ENCODE data around the gene RTN4IP1.

RTN4IP1 gene

GRCh38 chr6:106579281-106579680 lies 50.0 kb downstream of the RTN4IP1 start:
- Histone ChIP-seq H3K27me3 (ENCODE audit: insufficient read depth, insufficient read length) (no peaks in the 10 kb centered on the region), H3K4me1 (ENCODE audit: insufficient read depth, insufficient read length) (peaks cover 2% of the 10 kb centered on the region), H3K4me3 (ENCODE audit: insufficient read length, low read depth) (no peak overlapping the region), H3K9me3 (ENCODE audit: insufficient read depth, low read length) (no peaks in the 10 kb centered on the region), H3K36me3 (ENCODE audit: insufficient read depth, insufficient read length, low read length) (peaks cover 20% of the 10 kb centered on the region), H3K9ac (ENCODE audit: insufficient read length, low read depth) (no peak overlapping the region)
- no peak for TF ChIP-seq ZNF274 (IDR thresholded peaks at IDR 0.05; ENCODE audit: low read depth, low read length)
- TF ChIP-seq YY1 (IDR thresholded peaks at IDR 0.05; ENCODE audit: insufficient read depth, insufficient read length), result no peak
- no peak for TF ChIP-seq SUZ12 (IDR thresholded peaks at IDR 0.05; ENCODE audit: extremely low read depth, insufficient read depth, insufficient read length)
- no peak for DNase-seq (ENCODE audit: low read depth, low spot score)

- Histone ChIP-seq H3K36me3 (ENCODE audit: insufficient read depth, insufficient read length, low read length) (peaks cover 24% of the 10 kb centered on the region), H3K4me3 (ENCODE audit: insufficient read length, low read depth) (no peak overlapping the region), H3K4me1 (ENCODE audit: insufficient read depth, insufficient read length) (peaks cover 2% of the 10 kb centered on the region), H3K27me3 (ENCODE audit: insufficient read depth, insufficient read length) (no peaks in the 10 kb centered on the region), H3K9me3 (ENCODE audit: insufficient read depth, low read length) (no peaks in the 10 kb centered on the region), H3K9ac (ENCODE audit: insufficient read length, low read depth) (no peak overlapping the region)
- no peak for TF ChIP-seq SUZ12 (IDR thresholded peaks at IDR 0.05; ENCODE audit: extremely low read depth, insufficient read depth, insufficient read length)
- no peak for TF ChIP-seq YY1 (IDR thresholded peaks at IDR 0.05; ENCODE audit: insufficient read depth, insufficient read length)
- TF ChIP-seq ZNF274 (IDR thresholded peaks at IDR 0.05; ENCODE audit: low read depth, low read length), result no peak
- no peak for DNase-seq (ENCODE audit: low read depth, low spot score)
Observed at GRCh38 chr6:106574741-106575458, 54.4 kb downstream of the RTN4IP1 start.

GRCh38 chr6:106572875-106573585 lies 56.3 kb downstream of the RTN4IP1 start:
- Histone ChIP-seq H3K27me3 (ENCODE audit: insufficient read depth, insufficient read length) (no peaks in the 10 kb centered on the region), H3K4me1 (ENCODE audit: insufficient read depth, insufficient read length) (peaks cover 2% of the 10 kb centered on the region), H3K9ac (ENCODE audit: insufficient read length, low read depth) (no peak overlapping the region), H3K4me3 (ENCODE audit: insufficient read length, low read depth) (no peak overlapping the region), H3K9me3 (ENCODE audit: insufficient read depth, low read length) (no peaks in the 10 kb centered on the region), H3K36me3 (ENCODE audit: insufficient read depth, insufficient read length, low read length) (peaks cover 24% of the 10 kb centered on the region)
- TF ChIP-seq ZNF274 (IDR thresholded peaks at IDR 0.05; ENCODE audit: low read depth, low read length), result no peak
- TF ChIP-seq SUZ12 (IDR thresholded peaks at IDR 0.05; ENCODE audit: extremely low read depth, insufficient read depth, insufficient read length), result no peak
- TF ChIP-seq YY1 (IDR thresholded peaks at IDR 0.05; ENCODE audit: insufficient read depth, insufficient read length), result no peak
- no peak for DNase-seq (ENCODE audit: low read depth, low spot score)

GRCh38 chr6:106572436-106572835 lies 56.9 kb downstream of the RTN4IP1 start:
- peaks cover 24% of the 10 kb centered on the region for H3K36me3 ChIP-seq (ENCODE audit: insufficient read depth, insufficient read length, low read length)
- no peak for TF ChIP-seq ZNF274 (IDR thresholded peaks at IDR 0.05; ENCODE audit: low read depth, low read length)
- no peak for TF ChIP-seq SUZ12 (IDR thresholded peaks at IDR 0.05; ENCODE audit: extremely low read depth, insufficient read depth, insufficient read length)
- no peak for TF ChIP-seq YY1 (IDR thresholded peaks at IDR 0.05; ENCODE audit: insufficient read depth, insufficient read length)
- H3K27me3 ChIP-seq (ENCODE audit: insufficient read depth, insufficient read length), result no peaks in the 10 kb centered on the region
- H3K9me3 ChIP-seq (ENCODE audit: insufficient read depth, low read length), result no peaks in the 10 kb centered on the region
- H3K4me3 ChIP-seq (ENCODE audit: insufficient read length, low read depth), result no peak overlapping the region
- no peak for DNase-seq (ENCODE audit: low read depth, low spot score)
- H3K9ac ChIP-seq (ENCODE audit: insufficient read length, low read depth), result no peak overlapping the region
- H3K4me1 ChIP-seq (ENCODE audit: insufficient read depth, insufficient read length), result peaks cover 2% of the 10 kb centered on the region

- DNase-seq (ENCODE audit: low read depth, low spot score), result no peak
- no peak for TF ChIP-seq SUZ12 (IDR thresholded peaks at IDR 0.05; ENCODE audit: extremely low read depth, insufficient read depth, insufficient read length)
- no peak for TF ChIP-seq YY1 (IDR thresholded peaks at IDR 0.05; ENCODE audit: insufficient read depth, insufficient read length)
- no peak for TF ChIP-seq ZNF274 (IDR thresholded peaks at IDR 0.05; ENCODE audit: low read depth, low read length)
- no peaks in the 10 kb centered on the region for H3K27me3 ChIP-seq (ENCODE audit: insufficient read depth, insufficient read length)
- no peaks in the 10 kb centered on the region for H3K4me1 ChIP-seq (ENCODE audit: insufficient read depth, insufficient read length)
- no peaks in the 10 kb centered on the region for H3K9me3 ChIP-seq (ENCODE audit: insufficient read depth, low read length)
- H3K9ac ChIP-seq (ENCODE audit: insufficient read length, low read depth), result no peak overlapping the region
- H3K36me3 ChIP-seq (ENCODE audit: insufficient read depth, insufficient read length, low read length), result peaks cover 21% of the 10 kb centered on the region
- no peak overlapping the region for H3K4me3 ChIP-seq (ENCODE audit: insufficient read length, low read depth)
Observed at GRCh38 chr6:106569428-106569827, 59.9 kb downstream of the RTN4IP1 start.

- H3K9me3 ChIP-seq (ENCODE audit: insufficient read depth, low read length), result no peaks in the 10 kb centered on the region
- no peak for DNase-seq (ENCODE audit: low read depth, low spot score)
- H3K9ac ChIP-seq (ENCODE audit: insufficient read length, low read depth), result no peak overlapping the region
- no peak overlapping the region for H3K4me3 ChIP-seq (ENCODE audit: insufficient read length, low read depth)
- TF ChIP-seq ZNF274 (IDR thresholded peaks at IDR 0.05; ENCODE audit: low read depth, low read length) (no peak), SUZ12 (IDR thresholded peaks at IDR 0.05; ENCODE audit: extremely low read depth, insufficient read depth, insufficient read length) (no peak), YY1 (IDR thresholded peaks at IDR 0.05; ENCODE audit: insufficient read depth, insufficient read length) (no peak)
- no peaks in the 10 kb centered on the region for H3K4me1 ChIP-seq (ENCODE audit: insufficient read depth, insufficient read length)
- peaks cover 21% of the 10 kb centered on the region for H3K36me3 ChIP-seq (ENCODE audit: insufficient read depth, insufficient read length, low read length)
- H3K27me3 ChIP-seq (ENCODE audit: insufficient read depth, insufficient read length), result no peaks in the 10 kb centered on the region
Observed at GRCh38 chr6:106568530-106568929, 60.8 kb downstream of the RTN4IP1 start.

GRCh38 chr6:106564476-106564875 lies 64.8 kb downstream of the RTN4IP1 start:
- Histone ChIP-seq H3K36me3 (ENCODE audit: insufficient read depth, insufficient read length, low read length) (no peaks in the 10 kb centered on the region), H3K27me3 (ENCODE audit: insufficient read depth, insufficient read length) (no peaks in the 10 kb centered on the region), H3K9ac (ENCODE audit: insufficient read length, low read depth) (no peak overlapping the region), H3K4me3 (ENCODE audit: insufficient read length, low read depth) (no peak overlapping the region), H3K4me1 (ENCODE audit: insufficient read depth, insufficient read length) (no peaks in the 10 kb centered on the region), H3K9me3 (ENCODE audit: insufficient read depth, low read length) (no peaks in the 10 kb centered on the region)
- TF ChIP-seq ZNF274 (IDR thresholded peaks at IDR 0.05; ENCODE audit: low read depth, low read length) (no peak), SUZ12 (IDR thresholded peaks at IDR 0.05; ENCODE audit: extremely low read depth, insufficient read depth, insufficient read length) (no peak), YY1 (IDR thresholded peaks at IDR 0.05; ENCODE audit: insufficient read depth, insufficient read length) (no peak)
- DNase-seq (ENCODE audit: low read depth, low spot score), result no peak
